Measurements from ENCODE around the gene NAV3. TPM values are rescaled to one million over a fixed set of nuclear protein-coding genes. Genes with fewer than 3 reads are reported as not detected.

The NAV3 gene
- total and polyA plus RNA-seq, 2 experiments from 2014 or later = 4.0 to 12.0 TPM

- TF ChIP-seq CREB1 (CRISPR knock-in tag; IDR thresholded peaks at IDR 0.05; ENCODE audit: low read depth) = no peak
- TF ChIP-seq EZH2phosphoT487 (IDR thresholded peaks at IDR 0.05; ENCODE audit: unreplicated experiment) = no peak
- TF ChIP-seq NANOG (IDR thresholded peaks at IDR 0.05; ENCODE audit: borderline replicate concordance) = no peak
- no peak for TF ChIP-seq ZNF114 (CRISPR knock-in tag; IDR thresholded peaks at IDR 0.05)
- TF ChIP-seq ZNF331 (CRISPR knock-in tag; IDR thresholded peaks at IDR 0.05; ENCODE audit: low read depth) = no peak
These were observed 167.6 kb downstream of the NAV3 start (continued) for GRCh38 chr12:77998236-77998786.

- Histone ChIP-seq H4K20me1 (replicated peaks; ENCODE audit: insufficient read depth) (no peaks in the 10 kb centered on the region), H3K4me1 (ENCODE audit: insufficient read depth) (no peaks in the 10 kb centered on the region), H3K36me3 (ENCODE audit: insufficient read depth) (no peaks in the 10 kb centered on the region), H3K4me2 (no peak overlapping the region), H3K9me2 (ENCODE audit: insufficient read depth) (no peaks in the 10 kb centered on the region), H2AFZ (no peak overlapping the region), H3K79me2 (replicated peaks; ENCODE audit: insufficient read depth) (no peaks in the 10 kb centered on the region), H3K4me3 (no peak overlapping the region), H3F3A (replicated peaks; ENCODE audit: low read depth) (no peaks in the 10 kb centered on the region), H3K27ac (ENCODE audit: low read depth) (no peak overlapping the region), H3K27me3 (ENCODE audit: insufficient read depth) (no peaks in the 10 kb centered on the region)
- no peaks in the 10 kb centered on the region for H3K4me1 Mint-ChIP-seq
- no peaks in the 10 kb centered on the region for H3K36me3 Mint-ChIP-seq (ENCODE audit: low read depth)
- no peak for DNase-seq (ENCODE audit: low spot score)
- H3K9me3 Mint-ChIP-seq = no peaks in the 10 kb centered on the region
- H3K4me3 Mint-ChIP-seq = no peak overlapping the region
- no peak overlapping the region for H3K27ac Mint-ChIP-seq
- no peak for ATAC-seq
- H3K27me3 Mint-ChIP-seq (ENCODE audit: insufficient read depth, low read depth, poor library complexity) = no peaks in the 10 kb centered on the region
- TF ChIP-seq ETS1 (IDR thresholded peaks at IDR 0.05) (no peak), JUNB (IDR thresholded peaks at IDR 0.05; ENCODE audit: unreplicated experiment) (no peak), STAT1 (IDR thresholded peaks at IDR 0.05; ENCODE audit: unreplicated experiment) (no peak), ZNF331 (CRISPR knock-in tag; IDR thresholded peaks at IDR 0.05; ENCODE audit: low read depth) (no peak), CTCF (conservative IDR thresholded peaks at IDR 0.05; ENCODE audit: low read depth in 2 of 2) (no peak), ZNF462 (CRISPR knock-in tag; IDR thresholded peaks at IDR 0.05) (no peak), REST (IDR thresholded peaks at IDR 0.05; ENCODE audit: unreplicated experiment) (no peak), POLR2AphosphoS5 (IDR thresholded peaks at IDR 0.05; ENCODE audit: low read depth) (no peak), EZH2 (IDR thresholded peaks at IDR 0.05; ENCODE audit: low read depth, unreplicated experiment) (no peak)
These were observed 168.5 kb downstream of the NAV3 start for GRCh38 chr12:77999074-77999715.
